Activated T-helper 1 cell treated with anti-CD3 and anti-CD28 coated beads, Interleukin-12 subunit alpha, Interleukin-12 subunit beta, Interleukin-2, Interleukin-4 antibody, amounts not matched to agents 30 ng/mL and 10 ng/mL and 1 ng/mL, durations not matched to agents 14 hours and 24 hours and 36 hours (primary cell): Measurements from ENCODE around the gene RGL1. TPM values are rescaled to one million over a fixed set of nuclear protein-coding genes. Genes with fewer than 3 reads are reported as not detected.

Experiments used
- DNase-seq: peaks from one replicate; pipeline ENCODE4 v3.0.0; 2021; ENCODE audit warnings: low spot score
- H3K27ac Mint-ChIP-seq: one replicate; pipeline ENCODE4 v1.8.0; 2021; ENCODE audit warnings: mild to moderate bottlenecking, mixed read lengths
- H3K27me3 Mint-ChIP-seq: one replicate; pipeline ENCODE4 v1.8.0; 2022; ENCODE audit warnings: mild to moderate bottlenecking, moderate library complexity, mixed read lengths; ENCODE audit not compliant: insufficient read depth
- H3K36me3 Mint-ChIP-seq: one replicate; pipeline ENCODE4 v1.8.0; 2021; ENCODE audit warnings: low read depth, mixed read lengths
- H3K4me1 Mint-ChIP-seq: one replicate; pipeline ENCODE4 v1.8.0; 2021; ENCODE audit warnings: low read depth, mixed read lengths
- H3K4me3 Mint-ChIP-seq: one replicate; pipeline ENCODE4 v1.8.0; 2021; ENCODE audit warnings: mild to moderate bottlenecking, moderate library complexity, mixed read lengths
- H3K9me3 Mint-ChIP-seq: one replicate; pipeline ENCODE4 v1.8.0; 2021; ENCODE audit warnings: mixed read lengths
- intact Hi-C: fragments of 100-400 bp; cut with micrococcal nuclease; formaldehyde crosslinking; loops from one replicate; pipeline ENCODE4 v1.15.1; 2024
- total RNA-seq: library from RNA; stranded (reverse); gene quantifications from 2 replicates; pipeline ENCODE4 v1.2.3, GENCODE V29; 2022

Gene RGL1
- total RNA-seq, 1 donor from 2014 or later, result 2.8 TPM

DNA sequence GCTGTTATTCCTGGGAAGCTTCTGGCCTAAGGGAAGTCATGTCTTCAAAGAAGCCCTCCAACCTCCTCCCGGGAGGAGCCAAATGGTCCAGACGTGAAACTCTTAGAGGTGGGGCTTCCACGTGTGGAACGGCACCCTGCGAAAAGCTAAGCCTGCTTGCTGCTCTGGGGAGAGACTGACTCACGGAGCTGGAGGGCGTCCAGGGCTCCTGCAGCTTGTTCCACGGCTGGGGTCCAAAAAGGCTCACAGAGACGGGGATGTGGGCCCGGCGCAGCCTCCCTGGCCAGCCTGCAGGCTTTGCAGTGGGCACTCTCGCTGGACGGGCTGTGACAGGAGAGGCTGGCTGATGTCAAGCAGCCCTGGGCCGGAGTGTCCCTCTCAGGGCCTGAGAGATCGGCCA, 127.5 kb downstream of the RGL1 start:
- Mint-ChIP-seq H3K27me3 (no peaks in the 10 kb centered on the region), H3K4me3 (no peak overlapping the region), H3K4me1 (peaks cover 21% of the 10 kb centered on the region), H3K9me3 (no peaks in the 10 kb centered on the region), H3K36me3 (no peaks in the 10 kb centered on the region), H3K27ac (no peak overlapping the region)
- intact Hi-C loops, result no loop called here
- DNase-seq, result no peak

GRCh38 chr1:183933528-183934179, 128.7 kb downstream of the RGL1 start:
- Mint-ChIP-seq H3K27me3 (peaks cover under 1% of the 10 kb centered on the region), H3K36me3 (no peaks in the 10 kb centered on the region), H3K4me3 (no peak overlapping the region), H3K27ac (no peak overlapping the region), H3K4me1 (peaks cover 21% of the 10 kb centered on the region), H3K9me3 (no peaks in the 10 kb centered on the region)
- intact Hi-C loops, result loop anchor here (1.0 kb wide), 1 partner anchor 23 kb away; no protein-coding TSS in a partner anchor
- DNase-seq, result no peak

DNA sequence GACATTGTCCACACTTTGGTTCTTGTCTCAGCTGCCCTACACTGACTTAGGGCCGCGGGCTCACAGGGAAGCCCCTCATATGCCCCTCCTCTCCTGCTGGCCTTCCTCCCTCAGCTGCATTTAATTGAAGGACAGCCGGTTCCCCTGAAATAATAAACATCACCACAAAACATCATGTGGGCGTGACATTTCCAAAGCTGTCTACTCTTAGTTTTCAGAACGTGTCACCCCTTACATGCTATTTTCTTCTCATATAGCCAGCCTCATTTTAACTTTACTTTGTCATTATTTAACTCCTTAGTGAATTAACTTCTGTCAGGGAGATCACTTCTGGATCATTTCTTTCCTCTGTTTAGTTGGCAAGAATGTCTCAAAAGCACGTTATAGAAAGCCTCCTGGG, 129.4 kb downstream of the RGL1 start:
- Mint-ChIP-seq H3K9me3 (no peaks in the 10 kb centered on the region), H3K36me3 (no peaks in the 10 kb centered on the region), H3K27ac (peak overlapping the region; percentile 30), H3K4me3 (no peak overlapping the region), H3K4me1 (peaks cover 21% of the 10 kb centered on the region), H3K27me3 (peaks cover 2% of the 10 kb centered on the region)
- DNase-seq, result no peak
- intact Hi-C loops, result loop anchor here (1.0 kb wide), 1 partner anchor 22 kb away; no protein-coding TSS in a partner anchor

DNA sequence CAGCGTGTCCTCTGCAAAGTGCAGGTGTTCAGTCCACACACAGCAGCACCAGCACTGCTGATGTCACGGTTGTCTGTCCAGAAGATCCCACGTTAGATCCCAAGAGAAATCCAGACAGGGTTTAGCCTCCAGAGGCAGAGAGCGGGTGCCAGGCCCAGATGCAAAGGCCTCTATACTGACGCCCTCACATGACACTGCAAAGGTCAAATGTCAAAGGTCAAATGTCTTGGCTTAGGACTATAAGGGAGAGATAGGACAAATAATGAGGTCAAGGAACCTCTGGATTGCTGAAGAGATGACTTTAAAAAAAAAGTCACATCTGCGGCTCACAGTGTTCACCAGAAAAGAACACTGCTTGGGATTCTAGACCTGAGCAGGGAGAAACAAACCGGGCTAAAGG, 131.1 kb downstream of the RGL1 start:
- Mint-ChIP-seq H3K9me3 (no peaks in the 10 kb centered on the region), H3K4me1 (peaks cover 21% of the 10 kb centered on the region), H3K36me3 (no peaks in the 10 kb centered on the region), H3K27me3 (peaks cover 2% of the 10 kb centered on the region), H3K27ac (no peak overlapping the region), H3K4me3 (no peak overlapping the region)
- DNase-seq, result no peak
- intact Hi-C loops, result no loop called here

DNA sequence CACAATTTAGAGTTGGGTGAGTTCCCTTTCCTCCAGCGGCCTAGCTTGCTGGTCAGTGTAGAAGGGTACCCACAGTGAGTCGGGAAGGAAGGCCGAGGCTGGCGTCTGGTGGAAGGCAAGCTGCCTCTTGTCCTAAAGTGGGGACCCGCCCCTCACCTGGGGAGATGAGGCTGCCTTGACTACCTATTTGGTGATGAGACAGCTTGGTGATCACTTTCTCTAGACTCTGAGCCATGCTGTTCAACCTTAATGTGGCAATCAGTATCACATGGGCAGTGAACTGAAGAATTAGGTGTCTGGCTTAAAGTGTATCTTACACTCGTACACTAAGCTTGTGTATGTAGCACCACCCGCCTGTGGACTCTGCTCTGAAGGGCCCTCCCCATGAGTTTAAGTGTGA, 131.9 kb downstream of the RGL1 start:
- Mint-ChIP-seq H3K4me1 (peaks cover 21% of the 10 kb centered on the region), H3K9me3 (no peaks in the 10 kb centered on the region), H3K27me3 (peaks cover 2% of the 10 kb centered on the region), H3K27ac (no peak overlapping the region), H3K36me3 (no peaks in the 10 kb centered on the region), H3K4me3 (no peak overlapping the region)
- DNase-seq, result no peak
- intact Hi-C loops, result no loop called here

DNA sequence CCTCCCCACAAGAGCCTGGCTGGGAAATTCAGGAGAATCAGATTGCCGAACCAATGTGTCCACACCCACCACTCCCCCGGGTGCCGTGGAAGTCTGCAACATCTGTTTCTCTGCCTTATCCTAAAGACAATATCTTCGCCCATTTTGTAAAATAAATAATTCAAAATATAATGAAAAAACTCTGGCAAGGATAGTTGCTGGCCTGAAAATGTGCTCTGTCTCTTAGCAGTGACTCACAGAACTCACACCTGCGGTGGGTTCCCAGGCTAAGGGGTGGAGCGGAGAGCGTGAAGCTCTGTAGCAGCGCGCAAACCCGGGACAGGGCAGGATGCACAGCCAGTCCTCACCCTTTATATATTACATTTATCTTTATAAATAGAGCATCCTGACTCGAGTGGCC, 132.7 kb downstream of the RGL1 start:
- no peaks in the 10 kb centered on the region for H3K9me3 Mint-ChIP-seq
- peaks cover 21% of the 10 kb centered on the region for H3K4me1 Mint-ChIP-seq
- no peak overlapping the region for H3K4me3 Mint-ChIP-seq
- peaks cover 2% of the 10 kb centered on the region for H3K27me3 Mint-ChIP-seq
- no peak overlapping the region for H3K27ac Mint-ChIP-seq
- DNase-seq, result no peak
- H3K36me3 Mint-ChIP-seq, result no peaks in the 10 kb centered on the region
- intact Hi-C loops, result no loop called here

DNA sequence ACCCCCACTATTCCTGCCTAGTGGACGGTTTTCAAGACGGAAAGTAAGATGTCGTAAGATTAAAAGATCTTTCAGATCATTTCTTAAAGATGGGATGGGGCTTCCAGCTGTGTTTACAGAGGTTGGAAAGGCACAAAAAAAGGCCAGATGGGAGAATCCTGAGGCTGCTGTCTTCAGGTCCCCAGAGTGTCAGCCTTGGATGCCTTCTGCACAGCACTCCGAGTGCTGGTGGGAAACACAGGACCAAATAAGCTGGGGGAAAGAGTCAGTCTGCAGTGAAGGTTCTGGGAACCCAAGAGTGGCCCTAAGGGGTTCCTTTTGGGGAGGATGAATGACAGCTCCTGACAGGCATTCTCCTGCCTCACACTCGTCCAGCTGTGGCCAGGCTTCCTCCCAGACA, 136.1 kb downstream of the RGL1 start:
- Mint-ChIP-seq H3K4me3 (no peak overlapping the region), H3K36me3 (no peaks in the 10 kb centered on the region), H3K4me1 (peaks cover 6% of the 10 kb centered on the region), H3K27ac (no peak overlapping the region), H3K27me3 (peaks cover 2% of the 10 kb centered on the region), H3K9me3 (no peaks in the 10 kb centered on the region)
- DNase-seq, result no peak
- intact Hi-C loops, result no loop called here

GRCh38 chr1:183942933-183943693, 138.2 kb downstream of the RGL1 start:
- Mint-ChIP-seq H3K4me1 (peaks cover 6% of the 10 kb centered on the region), H3K27me3 (peaks cover 11% of the 10 kb centered on the region), H3K27ac (no peak overlapping the region), H3K4me3 (no peak overlapping the region), H3K9me3 (peaks cover 5% of the 10 kb centered on the region), H3K36me3 (no peaks in the 10 kb centered on the region)
- intact Hi-C loops, result no loop called here
- no peak for DNase-seq

DNA sequence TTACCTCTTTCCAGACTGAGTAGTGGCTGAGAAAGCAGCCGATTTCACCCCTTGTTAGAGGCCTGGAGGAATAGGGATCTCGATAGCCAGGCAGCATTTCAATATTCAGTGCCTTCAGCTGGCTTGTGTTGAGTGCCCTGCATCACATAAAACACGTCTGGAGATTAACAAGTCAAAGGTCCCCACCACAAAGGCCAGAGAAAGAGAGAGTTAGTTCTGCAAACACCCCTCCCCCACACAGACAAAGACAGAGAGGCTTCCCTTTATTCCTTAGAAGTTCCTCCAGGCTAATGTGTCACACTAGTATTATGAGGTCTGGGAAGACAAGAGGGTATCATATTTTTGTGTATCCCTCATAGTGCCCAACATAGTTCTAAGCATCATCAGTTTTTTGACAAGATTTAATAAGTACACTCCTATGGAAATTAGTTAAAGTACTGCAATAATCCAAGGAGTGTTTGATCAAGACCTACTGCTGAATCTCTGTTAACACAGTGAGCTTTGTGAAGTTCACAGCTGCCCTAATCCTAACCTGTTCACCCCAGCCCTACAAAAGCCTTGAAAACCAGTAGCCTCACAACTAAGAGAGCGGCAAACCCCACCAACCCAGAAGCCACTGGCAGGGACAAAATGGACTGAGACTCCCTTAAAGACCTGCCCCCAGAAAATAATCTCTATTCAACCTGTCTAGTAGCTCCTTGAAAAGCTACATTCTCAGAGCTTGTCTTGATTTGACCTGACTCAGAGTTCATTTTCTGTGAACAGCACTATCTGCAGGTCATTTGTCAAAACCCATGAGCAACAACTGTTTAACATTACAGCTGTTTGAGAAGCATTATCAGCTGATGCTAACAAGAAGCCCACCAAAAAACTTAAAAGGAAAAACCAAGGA, 140.8 kb downstream of the RGL1 start:
- no peak overlapping the region for H3K27ac Mint-ChIP-seq
- H3K27me3 Mint-ChIP-seq, result peaks cover 12% of the 10 kb centered on the region
- H3K36me3 Mint-ChIP-seq, result peaks cover 2% of the 10 kb centered on the region
- no peak overlapping the region for H3K4me3 Mint-ChIP-seq
- peaks cover 15% of the 10 kb centered on the region for H3K9me3 Mint-ChIP-seq
- DNase-seq, result no peak
- peaks cover 6% of the 10 kb centered on the region for H3K4me1 Mint-ChIP-seq
- intact Hi-C loops, result no loop called here

DNA sequence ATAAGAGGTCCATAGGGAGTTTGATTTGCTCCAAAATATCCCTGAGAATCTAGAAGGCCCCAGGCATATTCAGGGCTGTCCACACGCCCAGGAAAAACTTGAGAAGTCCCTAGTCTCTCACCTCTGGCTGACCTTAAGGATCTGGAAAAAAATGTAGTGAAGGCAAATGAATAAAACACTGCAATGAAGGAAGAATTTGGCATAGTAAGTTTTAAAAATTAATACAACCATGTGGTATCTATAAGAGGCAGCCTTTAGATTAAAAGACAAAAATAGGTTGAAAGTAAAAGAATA, 141.3 kb downstream of the RGL1 start:
- no peak overlapping the region for H3K4me3 Mint-ChIP-seq
- peaks cover 18% of the 10 kb centered on the region for H3K9me3 Mint-ChIP-seq
- DNase-seq, result no peak
- H3K27me3 Mint-ChIP-seq, result peaks cover 12% of the 10 kb centered on the region
- peaks cover 6% of the 10 kb centered on the region for H3K4me1 Mint-ChIP-seq
- peaks cover 3% of the 10 kb centered on the region for H3K36me3 Mint-ChIP-seq
- H3K27ac Mint-ChIP-seq, result no peak overlapping the region
- intact Hi-C loops, result no loop called here

DNA sequence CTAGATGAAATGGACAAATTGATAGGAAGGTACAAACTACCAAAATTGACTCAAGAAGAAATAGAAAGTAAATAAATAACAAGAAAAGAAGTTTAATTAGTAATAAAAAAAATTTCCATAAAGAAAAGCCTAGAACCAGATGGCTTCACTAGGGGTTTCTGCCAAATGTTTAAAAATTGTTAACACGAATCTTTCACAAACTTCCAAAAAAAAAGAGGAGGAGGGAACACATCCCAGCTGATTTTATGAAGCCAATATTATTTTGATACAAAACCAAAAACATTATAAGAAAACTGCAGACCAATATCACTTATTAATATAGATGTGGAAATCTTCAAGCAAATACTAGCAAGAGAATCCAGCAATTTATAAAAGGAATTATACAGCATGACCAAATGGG, 143.1 kb downstream of the RGL1 start:
- Mint-ChIP-seq H3K27me3 (peaks cover 12% of the 10 kb centered on the region), H3K4me3 (no peak overlapping the region), H3K27ac (no peak overlapping the region), H3K36me3 (peaks cover 5% of the 10 kb centered on the region), H3K9me3 (peaks cover 22% of the 10 kb centered on the region), H3K4me1 (peaks cover 3% of the 10 kb centered on the region)
- DNase-seq, result no peak
- intact Hi-C loops, result no loop called here

DNA sequence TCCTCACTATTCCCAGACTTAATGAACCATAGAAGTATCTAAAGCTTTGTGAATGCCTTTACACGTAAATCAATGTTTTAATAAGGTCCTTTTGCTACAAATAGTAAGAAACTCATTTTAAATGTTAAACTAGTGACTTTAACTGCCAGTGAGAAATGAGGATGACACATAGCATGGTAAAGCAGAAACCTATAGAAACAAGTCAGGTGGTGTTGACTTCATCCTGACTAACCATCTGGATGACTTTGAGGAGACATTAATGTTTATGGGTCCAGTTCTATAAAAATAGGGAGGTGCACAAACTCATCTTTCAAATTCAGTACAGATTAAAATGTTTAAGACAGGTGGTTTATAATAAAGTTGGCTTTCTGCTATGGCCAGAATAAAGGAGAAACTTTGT, 147.2 kb downstream of the RGL1 start:
- H3K9me3 Mint-ChIP-seq, result peaks cover 28% of the 10 kb centered on the region
- intact Hi-C loops, result loop anchor here (10.0 kb wide), 1 partner anchor 1203 kb away; the partner anchor contains the start of genes SWT1 and TRMT1L
- H3K27ac Mint-ChIP-seq, result no peak overlapping the region
- peaks cover 11% of the 10 kb centered on the region for H3K27me3 Mint-ChIP-seq
- H3K36me3 Mint-ChIP-seq, result peaks cover 12% of the 10 kb centered on the region
- H3K4me3 Mint-ChIP-seq, result no peak overlapping the region
- H3K4me1 Mint-ChIP-seq, result peaks cover 14% of the 10 kb centered on the region
- no peak for DNase-seq

DNA sequence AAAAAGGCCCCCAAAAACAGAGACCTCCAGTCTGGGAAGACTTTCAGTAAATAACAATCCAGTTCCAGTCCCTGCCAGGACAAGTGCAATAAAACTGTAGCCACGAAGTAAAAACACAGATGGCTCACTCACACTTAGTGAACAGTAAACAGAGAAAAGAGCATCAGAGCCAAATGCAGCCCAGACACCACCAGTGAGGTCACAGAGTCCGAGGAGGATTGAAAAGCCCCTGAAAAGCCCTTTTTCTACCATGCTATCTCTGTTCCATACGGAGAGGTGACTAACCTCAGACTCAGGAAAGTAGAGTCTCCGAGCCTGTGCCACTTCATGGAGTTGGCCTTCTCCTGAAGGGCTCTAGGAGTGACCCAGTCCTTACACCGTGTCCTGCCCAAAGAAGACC, 148.1 kb downstream of the RGL1 start:
- Mint-ChIP-seq H3K27ac (no peak overlapping the region), H3K9me3 (peaks cover 22% of the 10 kb centered on the region), H3K4me1 (peaks cover 14% of the 10 kb centered on the region), H3K36me3 (peaks cover 12% of the 10 kb centered on the region), H3K27me3 (peaks cover 3% of the 10 kb centered on the region), H3K4me3 (no peak overlapping the region)
- no peak for DNase-seq
- intact Hi-C loops, result loop anchor here (10.0 kb wide), 1 partner anchor 1202 kb away; the partner anchor contains the start of genes SWT1 and TRMT1L
